Transverse colon (tissue), 4 donors: Measurements from ENCODE around the gene ZNF524. TPM values are rescaled to one million over a fixed set of nuclear protein-coding genes. Genes with fewer than 3 reads are reported as not detected.

Source experiments
- DNase-seq: peaks from one replicate; pipeline ENCODE4 v3.0.0-alpha.2; 2019
- H3K27ac ChIP-seq, 4 donors: fragments of 200-600 bp; sonication (generic); 2 replicates each; pipeline ENCODE4 v1.5.1; 2016 to 2018; ENCODE audit warnings: inconsistent platforms in 4 of 4
- H3K27me3 ChIP-seq: fragments of 200-600 bp; sonication (generic); 2 replicates; pipeline ENCODE4 v1.5.1; 2017; ENCODE audit warnings: inconsistent platforms
- H3K36me3 ChIP-seq, 4 donors: fragments of 200-600 bp; sonication (generic); 2 replicates each; pipeline ENCODE4 v1.5.1; 2017 to 2019; ENCODE audit warnings: inconsistent platforms in 4 of 4
- H3K4me1 ChIP-seq, 4 donors: fragments of 200-600 bp; sonication (generic); 2 replicates each; pipeline ENCODE4 v1.5.1; 2017 to 2020; ENCODE audit warnings: inconsistent platforms in 4 of 4
- H3K4me3 ChIP-seq, 4 donors: fragments of 200-600 bp; sonication (generic); 1 replicate in 1 of 4; 2 replicates in 3 of 4; pipeline versions ENCODE4 v1.5.1 to v1.6.1; 2017 to 2019; ENCODE audit warnings: inconsistent platforms in 4 of 4
- H3K9me3 ChIP-seq, 2 donors: fragments of 200-600 bp; sonication (generic); 2 replicates each; pipeline ENCODE4 v1.5.1; 2017 to 2019; ENCODE audit warnings: inconsistent platforms in 2 of 2
- EP300 ChIP-seq: sonication (generic); formaldehyde crosslinking; IDR thresholded peaks from one replicate; pipeline ENCODE4 v1.6.1; 2017; ENCODE audit warnings: antibody characterized with exemption, low read depth
- POLR2A ChIP-seq: fragments of 450-650 bp; IDR thresholded peaks from one replicate; pipeline ENCODE4 v1.6.1; 2016; ENCODE audit warnings: antibody characterized with exemption, mild to moderate bottlenecking, moderate library complexity
- POLR2AphosphoS5 ChIP-seq, 3 donors: sonication (generic); formaldehyde crosslinking; IDR thresholded peaks; one replicate each; pipeline ENCODE4 v1.6.1; 2016; ENCODE audit warnings: antibody characterized with exemption in 3 of 3
- WGBS, 2 donors: methylation state at CpG; one replicate each; pipeline ENCODE4 v1.1.5; 2018; ENCODE audit warnings: low coverage in 1 of 2; 5-methylcytosine and 5-hydroxymethylcytosine counted together
- in situ Hi-C, 4 donors: fragments of 200-750 bp; cut with MboI; loops; one replicate each; pipeline versions ENCODE4 v1.15.0 to v1.15.1; 2017; ENCODE audit warnings: low sequenced_read_pairs in 3 of 4, low pct_ligation_motif_present in 1 of 4, low pct_unique_long_range_greater_than_20kb in 1 of 4
- intact Hi-C: fragments of 100-400 bp; cut with DNase I; formaldehyde crosslinking; loops from one replicate; pipeline ENCODE4 v1.15.1; 2023; ENCODE audit warnings: low total_unique reads
- total RNA-seq, 4 donors: library from RNA; depleted of rRNA; stranded (reverse); fragments of >200 nt; gene quantifications; one replicate each; pipeline ENCODE4 v1.1.0, GENCODE V29; 2016
- TF ChIP-seq, protein P1 (sequence below), 5 experiments: fragments of 200-600 bp in 3 of 5; fragments of 450-650 bp in 2 of 5; sonication (generic) in 3 of 5; IDR thresholded peaks; 1 replicate in 2 of 5; 2 replicates in 3 of 5; pipeline ENCODE4 v1.5.1; 2016 to 2017; ENCODE audit warnings: antibody characterized with exemption in 5 of 5, inconsistent platforms in 3 of 5, mild to moderate bottlenecking in 2 of 5, moderate library complexity in 1 of 5

The ZNF524 gene
- total RNA-seq, 4 donors from 2014 or later = 17.7 to 51.1 (median 37.9) TPM

DNA sequence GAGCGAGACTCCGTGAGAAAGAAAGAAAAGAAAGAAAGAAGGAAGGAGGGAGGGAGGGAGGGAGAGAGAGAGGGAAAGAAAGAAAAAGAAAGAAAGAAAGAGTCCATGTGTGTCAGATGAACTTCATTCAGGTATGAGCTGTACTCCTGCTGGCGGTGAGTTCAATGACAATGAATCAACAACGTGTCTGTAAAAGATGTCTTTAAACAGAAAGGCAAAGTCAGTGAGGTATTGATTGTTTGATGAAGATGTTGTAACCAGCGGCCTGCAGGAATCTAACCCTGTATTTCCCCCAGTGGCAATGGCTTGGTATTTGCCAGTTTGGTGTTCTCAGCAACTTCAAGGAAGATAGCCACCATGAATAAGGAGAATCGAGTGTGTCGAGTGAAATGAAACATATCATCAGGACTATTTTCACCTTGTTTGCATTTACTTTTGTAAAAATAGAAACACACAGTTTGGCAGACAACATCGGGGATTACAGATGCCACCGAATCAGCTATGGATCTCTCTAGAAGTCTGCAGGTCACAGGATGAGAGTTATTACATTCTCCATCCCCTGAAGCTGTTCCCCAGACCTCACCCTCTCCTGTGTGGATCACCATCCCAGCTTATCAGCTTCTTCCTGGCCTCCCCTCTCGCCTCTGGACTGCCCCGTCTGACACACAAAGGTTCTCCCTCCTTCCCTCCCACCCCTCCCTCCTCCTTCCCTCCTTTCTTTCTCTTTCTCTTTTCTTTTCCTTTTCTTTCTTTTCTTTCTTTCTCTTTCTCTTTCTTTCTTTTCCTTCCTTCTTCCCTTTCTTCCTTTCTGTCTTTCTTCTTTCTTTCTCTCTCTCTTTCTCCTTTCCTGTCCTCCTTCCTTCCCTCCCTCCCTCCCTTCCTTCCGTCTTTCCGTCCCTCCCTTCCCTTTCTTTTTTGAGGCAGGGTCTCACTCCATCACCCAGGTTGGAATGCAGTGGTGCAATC is 46.6 kb upstream of the ZNF524 start:
- Histone ChIP-seq H3K27ac (no peak overlapping the region), H3K4me1 (peaks cover 0 to 10% (median 4%) of the 10 kb centered on the region in 4 donors), H3K4me3 (no peak overlapping the region), H3K36me3 (no peaks in the 10 kb centered on the region), H3K9me3 (no peaks in the 10 kb centered on the region), H3K27me3 (peaks cover 5% of the 10 kb centered on the region)
- in situ Hi-C loops = no loop called here
- TF ChIP-seq EP300 = no peak
- TF ChIP-seq, protein P1, sequence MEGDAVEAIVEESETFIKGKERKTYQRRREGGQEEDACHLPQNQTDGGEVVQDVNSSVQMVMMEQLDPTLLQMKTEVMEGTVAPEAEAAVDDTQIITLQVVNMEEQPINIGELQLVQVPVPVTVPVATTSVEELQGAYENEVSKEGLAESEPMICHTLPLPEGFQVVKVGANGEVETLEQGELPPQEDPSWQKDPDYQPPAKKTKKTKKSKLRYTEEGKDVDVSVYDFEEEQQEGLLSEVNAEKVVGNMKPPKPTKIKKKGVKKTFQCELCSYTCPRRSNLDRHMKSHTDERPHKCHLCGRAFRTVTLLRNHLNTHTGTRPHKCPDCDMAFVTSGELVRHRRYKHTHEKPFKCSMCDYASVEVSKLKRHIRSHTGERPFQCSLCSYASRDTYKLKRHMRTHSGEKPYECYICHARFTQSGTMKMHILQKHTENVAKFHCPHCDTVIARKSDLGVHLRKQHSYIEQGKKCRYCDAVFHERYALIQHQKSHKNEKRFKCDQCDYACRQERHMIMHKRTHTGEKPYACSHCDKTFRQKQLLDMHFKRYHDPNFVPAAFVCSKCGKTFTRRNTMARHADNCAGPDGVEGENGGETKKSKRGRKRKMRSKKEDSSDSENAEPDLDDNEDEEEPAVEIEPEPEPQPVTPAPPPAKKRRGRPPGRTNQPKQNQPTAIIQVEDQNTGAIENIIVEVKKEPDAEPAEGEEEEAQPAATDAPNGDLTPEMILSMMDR (IDR thresholded peaks at IDR 0.05) = no peak
- TF ChIP-seq POLR2AphosphoS5 (IDR thresholded peaks at IDR 0.05) = no peak
- TF ChIP-seq POLR2A = no peak
- 66 to 70% methylated on average over 9 to 13 of the region's 13 CpGs for WGBS, 2 donors
- no peak for DNase-seq
- intact Hi-C loops = no loop called here

DNA sequence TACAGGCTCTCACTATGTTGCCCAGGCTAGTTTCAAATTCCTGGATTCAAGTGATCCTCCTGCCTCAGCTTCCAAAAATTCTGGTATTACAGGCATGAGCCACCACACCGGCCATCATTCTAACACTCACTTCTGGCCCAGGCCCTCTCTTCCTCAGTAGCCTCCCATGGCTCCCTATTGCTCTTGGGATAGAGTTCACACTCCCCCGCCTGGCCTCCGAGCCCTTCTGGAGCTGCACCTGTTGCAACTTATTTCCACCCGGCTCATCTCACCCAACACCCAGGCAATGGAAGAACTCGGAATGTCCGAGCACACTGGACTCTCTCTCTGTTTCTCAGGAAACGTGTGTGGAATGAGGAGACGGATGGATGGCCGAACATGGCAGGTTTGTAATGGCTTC is 45.8 kb upstream of the ZNF524 start:
- no peak for DNase-seq
- intact Hi-C loops = no loop called here
- Histone ChIP-seq H3K36me3 (no peaks in the 10 kb centered on the region), H3K9me3 (no peaks in the 10 kb centered on the region), H3K4me1 (peaks cover 0 to 10% (median 4%) of the 10 kb centered on the region in 4 donors), H3K27ac (no peak overlapping the region), H3K4me3 (no peak overlapping the region), H3K27me3 (no peaks in the 10 kb centered on the region)
- 88% methylated on average over 9 of the region's 9 CpGs; no CpG with 5 or more reads in 1 of the 2 donors for WGBS, 2 donors
- TF ChIP-seq EP300 = no peak
- no peak for TF ChIP-seq POLR2A
- TF ChIP-seq, protein P1 (IDR thresholded peaks at IDR 0.05) = no peak
- no peak for TF ChIP-seq POLR2AphosphoS5 (IDR thresholded peaks at IDR 0.05)
- in situ Hi-C loops = no loop called here

DNA sequence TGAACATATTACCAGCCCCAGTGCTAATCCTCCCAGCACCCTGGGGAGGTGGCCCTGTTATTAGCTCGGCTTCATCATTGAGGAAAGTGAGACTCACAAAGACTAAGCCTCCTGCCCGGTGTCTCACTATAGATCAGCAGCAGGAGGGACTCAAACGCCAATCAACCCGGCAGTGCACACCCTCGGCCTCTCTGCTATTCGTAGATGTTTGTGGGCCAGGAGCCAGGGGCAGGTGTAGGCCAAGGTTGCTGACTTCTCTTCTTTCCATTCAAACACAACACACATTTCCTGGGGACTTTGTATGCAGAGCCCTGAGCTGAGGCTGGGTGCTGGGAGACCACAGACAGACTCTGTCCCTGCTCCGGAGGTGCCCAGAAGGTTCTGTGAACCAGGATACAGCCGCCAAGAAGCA is 45.3 kb upstream of the ZNF524 start:
- in situ Hi-C loops (no loop called here), intact Hi-C loops (no loop called here)
- DNase-seq = no peak
- H3K4me3 ChIP-seq = no peak overlapping the region
- H3K9me3 ChIP-seq = no peaks in the 10 kb centered on the region
- H3K27ac ChIP-seq = no peak overlapping the region
- no peaks in the 10 kb centered on the region for H3K27me3 ChIP-seq
- TF ChIP-seq EP300 (no peak), POLR2A (no peak), POLR2AphosphoS5 (IDR thresholded peaks at IDR 0.05) (no peak)
- TF ChIP-seq, protein P1 (IDR thresholded peaks at IDR 0.05) = no peak
- no peaks in the 10 kb centered on the region for H3K36me3 ChIP-seq
- 57% methylated on average over 8 of the region's 8 CpGs; no CpG with 5 or more reads in 1 of the 2 donors for WGBS, 2 donors
- peaks cover 0 to 6% (median 4%) of the 10 kb centered on the region in 4 donors for H3K4me1 ChIP-seq

DNA sequence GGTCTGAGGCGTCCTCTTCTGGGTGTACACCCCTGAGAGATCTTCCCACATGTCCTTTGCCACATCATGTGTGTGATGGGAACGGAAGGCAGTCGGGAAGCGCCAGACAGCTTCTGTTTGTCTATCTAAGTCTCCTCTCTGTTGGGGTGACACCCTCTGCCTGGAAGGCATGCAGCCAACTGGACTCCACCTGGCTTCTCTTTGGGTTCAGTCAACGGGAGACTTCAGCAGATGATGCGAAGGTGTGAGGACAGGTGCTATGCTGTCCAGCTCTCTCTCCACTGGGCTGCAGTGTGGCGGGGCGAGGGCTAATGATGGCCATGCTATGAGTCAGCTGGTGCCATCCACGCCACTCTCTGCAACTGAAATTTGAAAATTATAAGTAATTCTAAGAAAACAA is 40.4 kb upstream of the ZNF524 start:
- H3K9me3 ChIP-seq = no peaks in the 10 kb centered on the region
- intact Hi-C loops = no loop called here
- peaks cover 4% of the 10 kb centered on the region for H3K27me3 ChIP-seq
- H3K36me3 ChIP-seq = no peaks in the 10 kb centered on the region
- TF ChIP-seq, protein P1 (IDR thresholded peaks at IDR 0.05) = no peak
- no peak for TF ChIP-seq POLR2AphosphoS5 (IDR thresholded peaks at IDR 0.05)
- TF ChIP-seq POLR2A = no peak
- TF ChIP-seq EP300 = no peak
- H3K4me3 ChIP-seq = no peak overlapping the region
- H3K27ac ChIP-seq = no peak overlapping the region
- in situ Hi-C loops = no loop called here
- DNase-seq = no peak
- peaks cover 0 to 14% (median 8%) of the 10 kb centered on the region in 4 donors for H3K4me1 ChIP-seq
- 71 to 84% methylated on average over 6 to 8 of the region's 9 CpGs for WGBS, 2 donors
